Measurements from ENCODE around the gene ZNF543. TPM values are rescaled to one million over a fixed set of nuclear protein-coding genes. Genes with fewer than 3 reads are reported as not detected.

Gene ZNF543
- total RNA-seq, 4 donors from 2014 or later: 5.8 to 11.5 (median 8.3) TPM

DNA sequence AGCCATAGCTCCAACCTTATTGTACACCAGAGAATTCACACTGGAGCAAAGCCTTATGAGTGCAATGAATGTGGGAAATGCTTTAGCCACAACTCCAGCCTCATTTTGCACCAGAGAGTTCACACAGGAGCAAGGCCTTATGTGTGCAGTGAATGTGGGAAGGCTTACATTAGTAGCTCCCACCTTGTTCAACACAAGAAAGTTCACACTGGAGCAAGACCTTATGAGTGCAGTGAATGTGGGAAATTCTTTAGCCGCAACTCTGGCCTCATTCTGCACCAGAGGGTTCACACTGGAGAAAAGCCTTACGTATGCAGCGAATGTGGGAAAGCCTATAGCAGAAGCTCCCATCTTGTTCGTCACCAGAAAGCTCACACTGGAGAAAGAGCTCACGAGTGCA, 37.1 kb downstream of the ZNF543 start:
- peak overlapping the region in 1 of 4 donors; percentile 64 for H3K27ac ChIP-seq
- in situ Hi-C loops (cut with MboI; ENCODE audit: low sequenced_read_pairs in 4 of 4) (no loop called here), intact Hi-C loops (cut with DNase I; ENCODE audit: low total_unique reads) (no loop called here)
- H3K4me1 ChIP-seq: peaks cover 8 to 20% of the 10 kb centered on the region in 2 donors
- no peaks in the 10 kb centered on the region for H3K9me3 ChIP-seq
- H3K27me3 ChIP-seq: no peaks in the 10 kb centered on the region
- ATAC-seq (no peak), DNase-seq (no peak)
- peaks cover 8 to 60% of the 10 kb centered on the region in 2 donors for H3K36me3 ChIP-seq
- H3K4me3 ChIP-seq: no peak overlapping the region
- no peak for TF ChIP-seq POLR2A (IDR thresholded peaks at IDR 0.05)
- TF ChIP-seq, protein P1, sequence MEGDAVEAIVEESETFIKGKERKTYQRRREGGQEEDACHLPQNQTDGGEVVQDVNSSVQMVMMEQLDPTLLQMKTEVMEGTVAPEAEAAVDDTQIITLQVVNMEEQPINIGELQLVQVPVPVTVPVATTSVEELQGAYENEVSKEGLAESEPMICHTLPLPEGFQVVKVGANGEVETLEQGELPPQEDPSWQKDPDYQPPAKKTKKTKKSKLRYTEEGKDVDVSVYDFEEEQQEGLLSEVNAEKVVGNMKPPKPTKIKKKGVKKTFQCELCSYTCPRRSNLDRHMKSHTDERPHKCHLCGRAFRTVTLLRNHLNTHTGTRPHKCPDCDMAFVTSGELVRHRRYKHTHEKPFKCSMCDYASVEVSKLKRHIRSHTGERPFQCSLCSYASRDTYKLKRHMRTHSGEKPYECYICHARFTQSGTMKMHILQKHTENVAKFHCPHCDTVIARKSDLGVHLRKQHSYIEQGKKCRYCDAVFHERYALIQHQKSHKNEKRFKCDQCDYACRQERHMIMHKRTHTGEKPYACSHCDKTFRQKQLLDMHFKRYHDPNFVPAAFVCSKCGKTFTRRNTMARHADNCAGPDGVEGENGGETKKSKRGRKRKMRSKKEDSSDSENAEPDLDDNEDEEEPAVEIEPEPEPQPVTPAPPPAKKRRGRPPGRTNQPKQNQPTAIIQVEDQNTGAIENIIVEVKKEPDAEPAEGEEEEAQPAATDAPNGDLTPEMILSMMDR (IDR thresholded peaks at IDR 0.05 in 4 of 5, conservative IDR thresholded peaks at IDR 0.05 in 1 of 5): no peak

DNA sequence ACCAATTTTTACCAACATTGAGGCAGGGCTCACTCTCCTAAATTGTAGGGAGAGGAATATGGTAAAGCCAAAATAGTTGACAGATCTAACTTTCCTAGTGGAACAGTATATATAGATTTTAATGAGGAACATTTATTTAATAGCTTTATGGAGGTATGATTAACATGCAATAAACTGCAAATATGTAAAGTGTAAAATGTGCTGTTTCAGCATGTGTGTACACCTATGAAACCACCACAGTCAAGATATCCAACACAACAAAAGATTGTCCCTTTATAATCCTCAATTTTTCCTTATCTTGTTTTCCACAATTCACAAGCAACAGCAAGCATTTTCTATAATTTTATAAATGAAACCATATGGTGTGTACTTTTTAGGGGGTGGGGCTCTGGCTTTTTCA, 39.0 kb downstream of the ZNF543 start:
- no peaks in the 10 kb centered on the region for H3K27me3 ChIP-seq
- DNase-seq: no peak
- H3K27ac ChIP-seq: peak overlapping the region in 1 of 4 donors; percentile 64
- H3K9me3 ChIP-seq: no peaks in the 10 kb centered on the region
- no peak for ATAC-seq
- peaks cover 8 to 46% of the 10 kb centered on the region in 2 donors for H3K36me3 ChIP-seq
- intact Hi-C loops (cut with DNase I; ENCODE audit: low total_unique reads) (no loop called here), in situ Hi-C loops (cut with MboI; ENCODE audit: low sequenced_read_pairs in 4 of 4) (no loop called here)
- no peak overlapping the region for H3K4me3 ChIP-seq
- no peak for TF ChIP-seq POLR2A (IDR thresholded peaks at IDR 0.05)
- TF ChIP-seq, protein P1 (IDR thresholded peaks at IDR 0.05 in 4 of 5, conservative IDR thresholded peaks at IDR 0.05 in 1 of 5): no peak
- peaks cover 9 to 20% of the 10 kb centered on the region in 2 donors for H3K4me1 ChIP-seq

DNA sequence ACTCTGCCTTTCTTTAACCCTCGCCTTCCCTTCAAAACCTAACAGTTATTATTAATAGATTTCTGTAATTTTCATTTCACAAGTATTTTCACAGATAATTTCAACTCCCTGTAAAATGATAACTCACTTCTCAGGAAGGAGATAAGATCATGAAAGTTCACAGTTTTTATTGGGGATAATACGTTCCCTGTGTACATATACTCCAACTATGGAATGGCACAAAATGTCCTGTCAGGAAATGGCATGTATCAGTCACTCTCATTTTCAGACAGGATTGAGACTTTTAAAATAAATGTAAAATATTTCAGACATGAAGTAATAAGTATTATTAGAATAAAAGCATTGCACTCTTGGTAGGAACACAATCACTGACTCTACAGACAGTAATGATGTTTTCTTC, 42.1 kb downstream of the ZNF543 start:
- in situ Hi-C loops (cut with MboI; ENCODE audit: low sequenced_read_pairs in 4 of 4) (no loop called here), intact Hi-C loops (cut with DNase I; ENCODE audit: low total_unique reads) (loop anchor here (2.0 to 5.0 kb wide), 3 partner anchors 48 to 170 kb away; partner anchors contain the start of genes ZNF17, ZNF264 and ZNF749)
- DNase-seq (no peak), ATAC-seq (no peak)
- no peaks in the 10 kb centered on the region for H3K9me3 ChIP-seq
- peak overlapping the region; percentile 86 to 98 (median 94) for H3K27ac ChIP-seq
- H3K4me1 ChIP-seq: peaks cover 12 to 30% of the 10 kb centered on the region in 2 donors
- no peaks in the 10 kb centered on the region for H3K27me3 ChIP-seq
- H3K4me3 ChIP-seq: peak overlapping the region; percentile 54 to 93 (median 67)
- TF ChIP-seq, protein P1 (IDR thresholded peaks at IDR 0.05 in 4 of 5, conservative IDR thresholded peaks at IDR 0.05 in 1 of 5): no peak
- TF ChIP-seq POLR2A (IDR thresholded peaks at IDR 0.05): no peak
- peaks cover 3 to 18% of the 10 kb centered on the region in 2 donors for H3K36me3 ChIP-seq

DNA sequence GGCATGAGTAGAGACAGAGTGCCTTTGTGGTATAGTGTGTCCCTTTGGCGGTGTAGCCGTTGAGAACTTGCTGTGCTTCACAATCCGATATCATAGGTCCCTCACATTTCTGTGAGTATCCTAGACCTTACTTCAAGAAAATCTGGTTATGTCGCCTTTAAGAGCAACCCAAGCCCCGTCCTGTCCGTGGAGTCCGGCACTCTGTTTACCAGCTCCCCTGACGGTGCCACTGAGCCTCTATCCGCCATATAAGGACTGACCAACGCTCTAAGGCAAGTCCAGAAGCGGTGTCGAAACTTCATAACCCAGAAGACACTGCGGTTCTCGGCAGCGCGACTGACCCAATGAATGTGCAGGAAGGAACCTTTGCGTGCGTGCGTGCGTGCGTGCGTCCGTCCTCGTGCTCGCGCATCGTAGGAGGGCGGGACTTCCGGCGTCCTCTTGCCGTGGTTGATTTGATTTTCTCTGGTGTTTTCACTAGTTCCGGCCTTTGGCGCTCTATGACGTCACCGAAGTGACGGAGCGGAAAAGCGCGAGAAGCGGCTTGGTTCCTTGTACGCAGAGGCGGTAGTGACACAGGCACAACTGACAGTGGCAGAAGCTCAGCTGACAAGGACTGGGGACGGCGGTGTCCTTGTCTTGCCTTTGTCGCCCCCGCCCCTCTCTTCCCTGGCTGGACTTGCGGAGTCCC, 42.9 kb downstream of the ZNF543 start, which contains the start of the genes TRAPPC2B and ZNF547:
TSS of gene TRAPPC2B (plus strand) at position 555 of the 691 bp plus-strand sequence. CDS start 1,283 bp downstream, outside the sequence.
TSS of gene ZNF547 (plus strand) at position 555 of the 691 bp plus-strand sequence. CDS start 5,005 bp downstream, outside the sequence.
- Histone ChIP-seq H3K9me3 (no peaks in the 10 kb centered on the region), H3K4me1 (peaks cover 16 to 37% of the 10 kb centered on the region in 2 donors), H3K27ac (peak within 1 kb of the TSS; percentile 91 to 98 (median 97)), H3K36me3 (peaks cover 2 to 15% of the 10 kb centered on the region in 2 donors), H3K27me3 (no peaks in the 10 kb centered on the region), H3K4me3 (peak within 1 kb of the TSS; percentile 68 to 93 (median 80))
- intact Hi-C loops (cut with DNase I; ENCODE audit: low total_unique reads): loop anchor here (1.0 to 5.0 kb wide), 7 partner anchors 12 to 171 kb away; partner anchors contain the start of genes ZNF17, ZNF264, ZNF304 and ZNF460
- in situ Hi-C loops (cut with MboI; ENCODE audit: low sequenced_read_pairs in 4 of 4): no loop called here
- peak; percentile 80 to 81 for TF ChIP-seq POLR2A (IDR thresholded peaks at IDR 0.05)
- TF ChIP-seq, protein P1 (IDR thresholded peaks at IDR 0.05 in 4 of 5, conservative IDR thresholded peaks at IDR 0.05 in 1 of 5): peak in 1 of 5 experiments; percentile 15
- DNase-seq (peak; percentile 99 to 100), ATAC-seq (peak; percentile 94)

All from gastrocnemius medialis (tissue), 4 donors.